H1 (cell line): Measurements from ENCODE around the gene MLH3. TPM values are rescaled to one million over a fixed set of nuclear protein-coding genes. Genes with fewer than 3 reads are reported as not detected.

ENCODE experiments used
- CTCF ChIA-PET: fragments of 300-600 bp; sonication (Branson Sonifier 250); formaldehyde crosslinking; loops from one replicate; lab custom pipeline; 2021; ENCODE audit not compliant: partially characterized antibody; lab: Charles Lee
- POLR2A ChIA-PET: fragments of 300-600 bp; sonication (Branson Sonifier 250); formaldehyde crosslinking; loops from one replicate; lab custom pipeline; 2021; ENCODE audit warnings: inconsistent platforms; ENCODE audit not compliant: partially characterized antibody; lab: Charles Lee
- DNase-seq, 2 experiments: peaks; one replicate each; pipeline versions ENCODE4 v3.0.0 to v3.0.0-alpha.2; 2010 to 2022; ENCODE audit warnings: low spot score in 2 of 2, low read depth in 1 of 2, mixed read lengths in 1 of 2
- FAIRE-seq: peaks from 2 replicates; lab custom pipeline; 2011; peaks lifted over from hg19 to GRCh38; lab: Jason Lieb, UNC
- H2AFZ ChIP-seq: 2 replicates; pipeline ENCODE4 v1.8.1; 2012; ENCODE audit warnings: low read length, inconsistent platforms
- H2AK5ac ChIP-seq: 2 replicates; pipeline ENCODE4 v1.6.1; 2013; ENCODE audit warnings: low read depth, low read length
- H2BK120ac ChIP-seq: replicated peaks from 2 replicates; pipeline ENCODE3; 2013; ENCODE audit warnings: low read depth, low read length, inconsistent platforms
- H2BK12ac ChIP-seq: 2 replicates; pipeline ENCODE4 v1.6.1; 2013; ENCODE audit warnings: low read depth, low read length
- H2BK15ac ChIP-seq: 2 replicates; pipeline ENCODE4 v1.6.1; 2013; ENCODE audit warnings: low read length
- H2BK20ac ChIP-seq: 2 replicates; pipeline ENCODE4 v1.6.1; 2013; ENCODE audit warnings: low read length
- H2BK5ac ChIP-seq: 2 replicates; pipeline ENCODE4 v1.6.1; 2013; ENCODE audit warnings: low read depth, low read length
- H3K14ac ChIP-seq: 2 replicates; pipeline ENCODE4 v1.6.1; 2013; ENCODE audit warnings: inconsistent platforms; ENCODE audit not compliant: insufficient read length
- H3K18ac ChIP-seq: 2 replicates; pipeline ENCODE4 v1.6.1; 2013; ENCODE audit warnings: low read length; ENCODE audit errors: extremely low read depth
- H3K23ac ChIP-seq: 2 replicates; pipeline ENCODE4 v1.6.1; 2013; ENCODE audit warnings: inconsistent platforms; ENCODE audit not compliant: insufficient read length
- H3K23me2 ChIP-seq: 2 replicates; pipeline ENCODE4 v1.6.1; 2013; ENCODE audit warnings: low read depth, low read length
- H3K27ac ChIP-seq: 2 replicates; pipeline ENCODE4 v1.6.1; 2011; ENCODE audit warnings: low read depth, low read length, inconsistent platforms
- H3K27me3 ChIP-seq, 4 experiments: replicated peaks in 1 of 4; 1 replicate in 1 of 4; 2 replicates in 3 of 4; pipeline versions ENCODE4 v1.6.1 to v1.8.1; 2011 to 2013; ENCODE audit warnings: low read length in 3 of 4, mild to moderate bottlenecking in 3 of 4, inconsistent platforms in 2 of 4, mixed read lengths in 2 of 4, moderate library complexity in 1 of 4; ENCODE audit not compliant: control insufficient read depth in 3 of 4, insufficient read depth in 3 of 4; ENCODE audit errors: extremely low read depth in 1 of 4
- H3K36me3 ChIP-seq, 4 experiments: 2 replicates each; pipeline versions ENCODE4 v1.6.1 to v1.8.1; 2011 to 2013; ENCODE audit warnings: mild to moderate bottlenecking in 4 of 4, low read length in 3 of 4, moderate library complexity in 2 of 4, control low read depth in 1 of 4, inconsistent platforms in 1 of 4; ENCODE audit not compliant: insufficient read depth in 4 of 4, control insufficient read depth in 2 of 4
- H3K4ac ChIP-seq: replicated peaks from 2 replicates; pipeline ENCODE3; 2013; ENCODE audit warnings: low read length, low read depth, mixed read lengths, inconsistent platforms; ENCODE audit not compliant: insufficient read length
- H3K4me1 ChIP-seq, 4 experiments: replicated peaks in 1 of 4; 1 replicate in 1 of 4; 2 replicates in 3 of 4; pipeline versions ENCODE4 v1.6.1 to v1.8.1; 2011 to 2013; ENCODE audit warnings: low read length in 3 of 4, inconsistent platforms in 2 of 4, mixed read lengths in 1 of 4; ENCODE audit not compliant: insufficient read depth in 4 of 4, control insufficient read depth in 3 of 4
- H3K4me2 ChIP-seq, 2 experiments: 2 replicates each; pipeline versions ENCODE4 v1.6.1 to v1.8.1; 2011 to 2013; ENCODE audit warnings: low read depth in 2 of 2, low read length in 2 of 2, control low read depth in 1 of 2, inconsistent platforms in 1 of 2, mild to moderate bottlenecking in 1 of 2; ENCODE audit not compliant: insufficient read depth in 1 of 2
- H3K4me3 ChIP-seq, 4 experiments: fragments of 200-600, 300-600 bp in 1 of 4; sonication (generic), shearing (Covaris generic), sonication (Bioruptor Twin) in 1 of 4; 2 replicates each; pipeline versions ENCODE4 v1.5.1 to v1.8.1; 2011 to 2016; ENCODE audit warnings: low read length in 4 of 4, low read depth in 3 of 4, control low read depth in 2 of 4, inconsistent platforms in 2 of 4, mild to moderate bottlenecking in 2 of 4, mixed read lengths in 1 of 4, moderate library complexity in 1 of 4; ENCODE audit not compliant: insufficient read depth in 2 of 4; ENCODE audit errors: extremely low read depth in 1 of 4
- H3K56ac ChIP-seq: replicated peaks from 2 replicates; pipeline ENCODE3; 2013; ENCODE audit warnings: low read depth, mild to moderate bottlenecking, mixed read lengths, low read length, inconsistent platforms; ENCODE audit not compliant: insufficient read length
- H3K79me1 ChIP-seq: 2 replicates; pipeline ENCODE4 v1.6.1; 2013; ENCODE audit warnings: low read depth, low read length, control low read depth
- H3K79me2 ChIP-seq, 2 experiments: 2 replicates each; pipeline versions ENCODE4 v1.6.1 to v1.8.1; 2012 to 2013; ENCODE audit warnings: low read length in 2 of 2, mild to moderate bottlenecking in 2 of 2, inconsistent platforms in 1 of 2; ENCODE audit not compliant: insufficient read depth in 2 of 2, control insufficient read depth in 1 of 2
- H3K9ac ChIP-seq, 4 experiments: replicated peaks in 1 of 4; 1 replicate in 1 of 4; 2 replicates in 3 of 4; pipeline versions ENCODE4 v1.6.1 to v1.8.1; 2011 to 2013; ENCODE audit warnings: low read depth in 3 of 4, low read length in 3 of 4, control low read depth in 2 of 4, mild to moderate bottlenecking in 2 of 4, moderate library complexity in 2 of 4, inconsistent platforms in 1 of 4; ENCODE audit errors: extremely low read depth in 1 of 4
- H3K9me3 ChIP-seq, 2 experiments: 2 replicates each; pipeline versions ENCODE4 v1.6.1 to v1.8.1; 2012 to 2013; ENCODE audit warnings: mild to moderate bottlenecking in 2 of 2, moderate library complexity in 2 of 2, control low read depth in 1 of 2, inconsistent platforms in 1 of 2, low read depth in 1 of 2, low read length in 1 of 2, mixed read lengths in 1 of 2; ENCODE audit not compliant: insufficient read depth in 2 of 2
- H4K20me1 ChIP-seq, 2 experiments: replicated peaks in 1 of 2; 2 replicates each; pipeline versions ENCODE3 to v1.8.1; 2011 to 2013; ENCODE audit warnings: inconsistent platforms in 2 of 2, low read length in 2 of 2, mild to moderate bottlenecking in 1 of 2; ENCODE audit not compliant: insufficient read depth in 2 of 2, control insufficient read depth in 1 of 2
- H4K5ac ChIP-seq: 2 replicates; pipeline ENCODE4 v1.6.1; 2013; ENCODE audit warnings: low read length, low read depth, mixed read lengths, inconsistent platforms; ENCODE audit not compliant: insufficient read length
- H4K8ac ChIP-seq: 2 replicates; pipeline ENCODE4 v1.8.0; 2013; ENCODE audit warnings: mild to moderate bottlenecking, moderate library complexity, low read length, inconsistent platforms; ENCODE audit not compliant: insufficient read depth; ENCODE audit errors: extremely low read depth
- H4K91ac ChIP-seq: replicated peaks from 2 replicates; pipeline ENCODE3; 2013; ENCODE audit warnings: low read length, mixed read lengths, inconsistent platforms; ENCODE audit not compliant: insufficient read length
- BRCA1 ChIP-seq: IDR thresholded peaks from 2 replicates; pipeline ENCODE4 v1.6.1; 2012; ENCODE audit warnings: low read depth, low read length, improper control_type of control experiment
- CREB1 ChIP-seq: IDR thresholded peaks from 2 replicates; pipeline ENCODE4 v1.6.1; 2012; ENCODE audit warnings: inconsistent platforms
- EGR1 ChIP-seq: IDR thresholded peaks from 2 replicates; pipeline ENCODE4 v1.6.1; 2011; ENCODE audit warnings: low read depth, low read length, borderline replicate concordance
- FOSL1 ChIP-seq: IDR thresholded peaks from 2 replicates; pipeline ENCODE4 v1.6.1; 2011; ENCODE audit warnings: mild to moderate bottlenecking, low read depth, low read length, moderate library complexity; ENCODE audit not compliant: insufficient read depth
- RXRA ChIP-seq: IDR thresholded peaks from 2 replicates; pipeline ENCODE4 v1.6.1; 2011; ENCODE audit warnings: low read depth, mild to moderate bottlenecking, low read length, moderate library complexity; ENCODE audit not compliant: insufficient read depth
- TAF7 ChIP-seq: optimal IDR thresholded peaks from 2 replicates; pipeline ENCODE3; 2011; ENCODE audit warnings: low read depth, mild to moderate bottlenecking, inconsistent platforms, low read length, moderate library complexity, borderline replicate concordance
- TBP ChIP-seq: IDR thresholded peaks from 2 replicates; pipeline ENCODE4 v1.6.1; 2011; ENCODE audit warnings: low read depth, low read length, improper control_type of control experiment
- WGBS, 2 experiments: shearing (Covaris generic) in 1 of 2; methylation state at CpG; one replicate each; pipeline versions ENCODE4 v1.1.6 to v1.1.7; 2013 to 2015; ENCODE audit warnings: low lambda C conversion rate in 2 of 2, mixed read lengths in 2 of 2, inconsistent platforms in 1 of 2, low coverage in 1 of 2, missing lambda C conversion rate in 1 of 2; ENCODE audit not compliant: insufficient replicate concordance in 2 of 2, insufficient coverage in 1 of 2, insufficient read length in 1 of 2; ENCODE audit errors: extremely low coverage in 1 of 2, missing lambda C conversion rate in 1 of 2; 5-methylcytosine and 5-hydroxymethylcytosine counted together
- polyA plus RNA-seq, 7 experiments: library from polyadenylated mRNA; depleted of rRNA in 3 of 7; stranded (reverse) in 5 of 7; unstranded in 2 of 7; fragments of >200 nt in 5 of 7; fragments of 200-250 nt in 2 of 7; gene quantifications; 1 replicate in 5 of 7; 2 replicates in 1 of 7; 4 replicates in 1 of 7; pipeline versions ENCODE4 v1.2.1 to v1.2.3, GENCODE V29; 2011 to 2013; ENCODE audit warnings: missing spikeins in 2 of 7, mixed read lengths in 2 of 7
- total RNA-seq: library from RNA; stranded (reverse); fragmentation: NEBNext Ultra II Directional; extraction: Animal tissue kit (Norgen Biotek cat#: 25700); gene quantifications from 2 replicates; pipeline ENCODE4 v1.2.1, GENCODE V29; 2021

Gene MLH3
- total and polyA plus RNA-seq, 2 of the 8 experiments (the other 6 are each of a cell fraction or from before 2014, with no cell fraction given) = 9.3 to 20.1 TPM

GRCh38 chr14:75046899-75047298 lies 4.4 kb downstream of the MLH3 start:
- POLR2A ChIA-PET = interaction anchor here (0.7 to 1.1 kb wide), 2 partner anchors 11 to 141 kb away, joined by 3 to 6 read pairs; no protein-coding TSS in a partner anchor
- H3K18ac ChIP-seq = no peak overlapping the region
- H3K9ac ChIP-seq = no peak overlapping the region
- 91% methylated on average over 3 of the region's 3 CpGs; no CpG with 5 or more reads in 1 of the 2 experiments for WGBS, 2 experiments
- H3K4me2 ChIP-seq = no peak overlapping the region
- H2AK5ac ChIP-seq = no peak overlapping the region
- CTCF ChIA-PET = no interaction called here
- H4K91ac ChIP-seq = no peak overlapping the region
- H2BK12ac ChIP-seq = no peak overlapping the region
- no peaks in the 10 kb centered on the region for H3K9me3 ChIP-seq
- no peaks in the 10 kb centered on the region for H3K27me3 ChIP-seq
- no peak overlapping the region for H4K5ac ChIP-seq
- no peak overlapping the region for H2BK5ac ChIP-seq
- H3K79me2 ChIP-seq = no peaks in the 10 kb centered on the region
- H3K4ac ChIP-seq = no peak overlapping the region
- H3K23ac ChIP-seq = no peak overlapping the region
- H3K4me3 ChIP-seq = no peak overlapping the region
- no peak overlapping the region for H2AFZ ChIP-seq
- no peak overlapping the region for H2BK15ac ChIP-seq
- no peaks in the 10 kb centered on the region; the same call in 1 of the 2 replicates for H3K23me2 ChIP-seq
- no peak for DNase-seq
- no peak for FAIRE-seq
- H3K27ac ChIP-seq = no peak overlapping the region
- H3K14ac ChIP-seq = no peak overlapping the region
- H4K8ac ChIP-seq = no peak overlapping the region
- TF ChIP-seq TBP = no peak
- no peak for TF ChIP-seq EGR1
- TF ChIP-seq TAF7 = no peak
- no peak for TF ChIP-seq RXRA
- TF ChIP-seq CREB1 = no peak
- no peak for TF ChIP-seq BRCA1
- TF ChIP-seq FOSL1 = no peak
- H3K4me1 ChIP-seq = peaks cover 0 to 4% (median 0%) of the 10 kb centered on the region in 4 experiments; a peak in 3 of 7 replicates
- H3K79me1 ChIP-seq = no peaks in the 10 kb centered on the region
- no peak overlapping the region for H3K56ac ChIP-seq
- no peak overlapping the region for H2BK120ac ChIP-seq
- H3K36me3 ChIP-seq = peaks cover 0 to 3% (median 1%) of the 10 kb centered on the region in 4 experiments; a peak in 4 of 8 replicates
- H4K20me1 ChIP-seq = no peaks in the 10 kb centered on the region
- H2BK20ac ChIP-seq = no peak overlapping the region
